ENCODE measurements around the gene SF3B5. TPM values are rescaled to one million over a fixed set of nuclear protein-coding genes. Genes with fewer than 3 reads are reported as not detected.

Gene SF3B5
- total RNA-seq, 2 experiments from 2014 or later = 113 to 124 TPM

DNA sequence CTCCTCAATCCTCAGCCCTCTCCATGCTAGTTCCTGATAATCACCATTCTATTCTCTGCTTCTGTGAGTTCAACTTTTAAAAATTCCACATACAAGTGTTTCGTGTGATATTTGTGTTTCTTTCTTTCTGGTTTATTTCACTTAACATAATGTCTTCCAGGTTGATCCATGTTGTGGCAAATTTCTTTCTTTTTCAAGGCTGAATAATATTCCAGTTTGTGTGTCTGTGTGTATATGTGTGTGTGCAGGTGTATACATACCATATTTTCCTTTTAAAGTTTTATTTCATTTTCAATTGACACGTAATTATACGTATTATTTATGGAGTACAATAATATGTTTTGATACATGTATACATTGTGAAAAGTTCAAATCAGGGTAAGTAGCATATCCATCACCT is 19.8 kb upstream of the SF3B5 start:
- H3K27me3 Mint-ChIP-seq = no peaks in the 10 kb centered on the region
- POLR2A ChIA-PET = no interaction called here

DNA sequence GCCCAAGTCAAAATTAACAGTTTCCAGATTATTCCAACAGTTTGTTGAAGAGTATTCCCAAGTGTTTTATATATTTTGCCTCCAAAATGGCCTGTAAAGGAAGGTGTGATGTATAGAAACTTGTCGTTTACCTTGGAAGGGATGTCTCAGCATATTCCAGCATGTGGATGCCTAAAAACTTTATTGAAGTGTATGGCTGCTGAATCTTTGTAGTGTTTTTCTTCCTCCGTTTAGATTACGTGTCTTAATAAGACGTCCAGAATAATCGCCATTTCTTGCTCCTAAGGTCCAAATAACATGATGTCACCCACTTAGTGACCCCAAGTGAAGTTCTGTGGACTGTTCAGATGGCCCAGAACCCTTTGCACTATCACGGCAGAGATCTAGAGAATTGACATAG is 18.0 kb upstream of the SF3B5 start:
- no peaks in the 10 kb centered on the region for H3K9me3 ChIP-seq (ENCODE audit: control insufficient read depth in 1 of 2, insufficient read depth in 1 of 2, low read length in 2 of 2)
- no peaks in the 10 kb centered on the region for H3K27me3 Mint-ChIP-seq
- H3K4me3 Mint-ChIP-seq = no peak overlapping the region
- ATAC-seq (ENCODE audit: poor library complexity) (no peak), DNase-seq (no peak)
- H3K36me3 ChIP-seq (ENCODE audit: insufficient read depth, low read length) = no peaks in the 10 kb centered on the region
- TF ChIP-seq, protein P1, sequence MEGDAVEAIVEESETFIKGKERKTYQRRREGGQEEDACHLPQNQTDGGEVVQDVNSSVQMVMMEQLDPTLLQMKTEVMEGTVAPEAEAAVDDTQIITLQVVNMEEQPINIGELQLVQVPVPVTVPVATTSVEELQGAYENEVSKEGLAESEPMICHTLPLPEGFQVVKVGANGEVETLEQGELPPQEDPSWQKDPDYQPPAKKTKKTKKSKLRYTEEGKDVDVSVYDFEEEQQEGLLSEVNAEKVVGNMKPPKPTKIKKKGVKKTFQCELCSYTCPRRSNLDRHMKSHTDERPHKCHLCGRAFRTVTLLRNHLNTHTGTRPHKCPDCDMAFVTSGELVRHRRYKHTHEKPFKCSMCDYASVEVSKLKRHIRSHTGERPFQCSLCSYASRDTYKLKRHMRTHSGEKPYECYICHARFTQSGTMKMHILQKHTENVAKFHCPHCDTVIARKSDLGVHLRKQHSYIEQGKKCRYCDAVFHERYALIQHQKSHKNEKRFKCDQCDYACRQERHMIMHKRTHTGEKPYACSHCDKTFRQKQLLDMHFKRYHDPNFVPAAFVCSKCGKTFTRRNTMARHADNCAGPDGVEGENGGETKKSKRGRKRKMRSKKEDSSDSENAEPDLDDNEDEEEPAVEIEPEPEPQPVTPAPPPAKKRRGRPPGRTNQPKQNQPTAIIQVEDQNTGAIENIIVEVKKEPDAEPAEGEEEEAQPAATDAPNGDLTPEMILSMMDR (IDR thresholded peaks at IDR 0.05) = no peak
- H3K27ac ChIP-seq (ENCODE audit: low read depth in 1 of 2, low read length in 2 of 2) = no peak overlapping the region
- H3K9me3 Mint-ChIP-seq = no peaks in the 10 kb centered on the region
- no peaks in the 10 kb centered on the region for H3K4me1 ChIP-seq (ENCODE audit: insufficient read depth, low read length)
- no peaks in the 10 kb centered on the region for H3K4me1 Mint-ChIP-seq (ENCODE audit: low read depth)
- CTCF ChIA-PET = no interaction called here
- no peak overlapping the region for H3K4me3 ChIP-seq (ENCODE audit: low read length)
- no peak overlapping the region for H3K27ac Mint-ChIP-seq
- no peaks in the 10 kb centered on the region for H3K36me3 Mint-ChIP-seq (ENCODE audit: low read depth)
- no peaks in the 10 kb centered on the region for H3K27me3 ChIP-seq (ENCODE audit: control insufficient read depth in 1 of 2, insufficient read depth in 2 of 2, low read length in 2 of 2)
- intact Hi-C loops (cut with DNase I, micrococcal nuclease) = no loop called here
- POLR2A ChIA-PET = no interaction called here

More for the DNA sequence above, 19.8 kb upstream of the SF3B5 start:
- Histone ChIP-seq H3K4me3 (ENCODE audit: low read length) (no peak overlapping the region), H3K4me1 (ENCODE audit: insufficient read depth, low read length) (no peaks in the 10 kb centered on the region), H3K36me3 (ENCODE audit: insufficient read depth, low read length) (no peaks in the 10 kb centered on the region), H3K27me3 (ENCODE audit: control insufficient read depth in 1 of 2, insufficient read depth in 2 of 2, low read length in 2 of 2) (no peaks in the 10 kb centered on the region), H3K9me3 (ENCODE audit: control insufficient read depth in 1 of 2, insufficient read depth in 1 of 2, low read length in 2 of 2) (no peaks in the 10 kb centered on the region), H3K27ac (ENCODE audit: low read depth in 1 of 2, low read length in 2 of 2) (no peak overlapping the region)
- H3K4me1 Mint-ChIP-seq (ENCODE audit: low read depth) = no peaks in the 10 kb centered on the region
- no peak overlapping the region for H3K27ac Mint-ChIP-seq
- intact Hi-C loops (cut with DNase I, micrococcal nuclease) = no loop called here
- H3K36me3 Mint-ChIP-seq (ENCODE audit: low read depth) = no peaks in the 10 kb centered on the region
- no peak for DNase-seq
- TF ChIP-seq, protein P1 (IDR thresholded peaks at IDR 0.05) = no peak
- no peaks in the 10 kb centered on the region for H3K9me3 Mint-ChIP-seq
- no peak for ATAC-seq (ENCODE audit: poor library complexity)
- CTCF ChIA-PET = no interaction called here
- no peak overlapping the region for H3K4me3 Mint-ChIP-seq

- ATAC-seq (ENCODE audit: poor library complexity) = no peak
- Histone ChIP-seq H3K4me1 (ENCODE audit: insufficient read depth, low read length) (no peaks in the 10 kb centered on the region), H3K27me3 (ENCODE audit: control insufficient read depth in 1 of 2, insufficient read depth in 2 of 2, low read length in 2 of 2) (no peaks in the 10 kb centered on the region), H3K27ac (ENCODE audit: low read depth in 1 of 2, low read length in 2 of 2) (no peak overlapping the region), H3K4me3 (ENCODE audit: low read length) (no peak overlapping the region), H3K36me3 (ENCODE audit: insufficient read depth, low read length) (no peaks in the 10 kb centered on the region), H3K9me3 (ENCODE audit: control insufficient read depth in 1 of 2, insufficient read depth in 1 of 2, low read length in 2 of 2) (no peaks in the 10 kb centered on the region)
- Mint-ChIP-seq H3K4me3 (no peak overlapping the region), H3K4me1 (ENCODE audit: low read depth) (no peaks in the 10 kb centered on the region), H3K36me3 (ENCODE audit: low read depth) (no peaks in the 10 kb centered on the region), H3K27me3 (no peaks in the 10 kb centered on the region), H3K9me3 (no peaks in the 10 kb centered on the region), H3K27ac (no peak overlapping the region)
- CTCF ChIA-PET = interaction anchor here (0.6 kb wide), 1 partner anchor 687 kb away, joined by 3 read pairs; no protein-coding TSS in a partner anchor
- TF ChIP-seq, protein P1 (IDR thresholded peaks at IDR 0.05) = no peak
- intact Hi-C loops (cut with DNase I, micrococcal nuclease) = no loop called here
- POLR2A ChIA-PET = no interaction called here
- no peak for DNase-seq
Measured at GRCh38 chr6:144110210-144110609, 14.8 kb upstream of the SF3B5 start.
